ACC112 (cell line): ENCODE measurements around the gene ALCAM.

ENCODE experiments used
- H2AFZ ChIP-seq: fragments of 200-600 bp; sonication (generic); one replicate; pipeline ENCODE4 v1.6.0; 2017; ENCODE audit warnings: antibody characterized with exemption, low read length; ENCODE audit not compliant: unreplicated experiment
- H3K27ac ChIP-seq: fragments of 200-600 bp; sonication (generic); 2 replicates; pipeline ENCODE4 v1.5.1; 2014; ENCODE audit warnings: low read depth, mild to moderate bottlenecking, antibody characterized with exemption, low read length, moderate library complexity
- H3K27me3 ChIP-seq: fragments of 200-600 bp; sonication (generic); 2 replicates; pipeline ENCODE4 v1.6.1; 2014; ENCODE audit warnings: mild to moderate bottlenecking, antibody characterized with exemption, low read length, moderate library complexity, mixed read lengths; ENCODE audit not compliant: insufficient read depth
- H3K36me3 ChIP-seq: fragments of 200-600 bp; sonication (generic); 2 replicates; pipeline ENCODE4 v1.6.1; 2016; ENCODE audit warnings: mild to moderate bottlenecking, antibody characterized with exemption, low read length, moderate library complexity, mixed read lengths; ENCODE audit not compliant: insufficient read depth
- H3K4me1 ChIP-seq: fragments of 200-600 bp; sonication (generic); one replicate; pipeline ENCODE4 v1.6.1; 2016; ENCODE audit warnings: low read length, mixed read lengths; ENCODE audit not compliant: insufficient read depth, unreplicated experiment, control insufficient read depth
- H3K4me3 ChIP-seq: fragments of 200-600 bp; sonication (generic); 2 replicates; pipeline ENCODE4 v1.5.1; 2014; ENCODE audit warnings: mild to moderate bottlenecking, low read depth, low read length
- H3K79me2 ChIP-seq: fragments of 200-600 bp; sonication (generic); one replicate; pipeline ENCODE4 v1.6.0; 2016; ENCODE audit warnings: low read length; ENCODE audit not compliant: control insufficient read depth, unreplicated experiment, insufficient read depth

The ALCAM gene

DNA sequence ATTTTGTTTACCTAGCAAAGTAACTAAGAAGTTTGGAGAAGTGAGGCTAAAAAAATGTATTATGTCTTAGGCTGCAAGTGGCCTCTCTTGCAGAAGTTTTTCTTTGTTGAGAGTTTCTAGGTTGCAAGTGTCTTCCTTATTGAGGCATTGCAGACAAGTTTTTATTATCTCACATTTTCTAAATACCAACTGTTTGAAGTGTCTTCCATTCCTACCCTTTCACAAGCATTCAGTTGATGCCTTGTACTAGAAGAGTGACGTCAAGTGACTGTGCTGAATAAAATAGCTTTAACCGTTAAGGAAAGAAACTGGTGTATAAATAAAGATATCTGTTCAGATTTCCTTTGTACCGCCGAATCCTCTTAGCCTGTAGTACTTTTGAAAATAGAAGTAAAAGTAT, 123.3 kb downstream of the ALCAM start:
- no peak overlapping the region for H2AFZ ChIP-seq
- peaks cover 37% of the 10 kb centered on the region for H3K79me2 ChIP-seq
- H3K27ac ChIP-seq: no peak overlapping the region
- H3K4me1 ChIP-seq: no peaks in the 10 kb centered on the region
- no peaks in the 10 kb centered on the region for H3K27me3 ChIP-seq
- no peak overlapping the region for H3K4me3 ChIP-seq
- H3K36me3 ChIP-seq: peaks cover 25% of the 10 kb centered on the region

DNA sequence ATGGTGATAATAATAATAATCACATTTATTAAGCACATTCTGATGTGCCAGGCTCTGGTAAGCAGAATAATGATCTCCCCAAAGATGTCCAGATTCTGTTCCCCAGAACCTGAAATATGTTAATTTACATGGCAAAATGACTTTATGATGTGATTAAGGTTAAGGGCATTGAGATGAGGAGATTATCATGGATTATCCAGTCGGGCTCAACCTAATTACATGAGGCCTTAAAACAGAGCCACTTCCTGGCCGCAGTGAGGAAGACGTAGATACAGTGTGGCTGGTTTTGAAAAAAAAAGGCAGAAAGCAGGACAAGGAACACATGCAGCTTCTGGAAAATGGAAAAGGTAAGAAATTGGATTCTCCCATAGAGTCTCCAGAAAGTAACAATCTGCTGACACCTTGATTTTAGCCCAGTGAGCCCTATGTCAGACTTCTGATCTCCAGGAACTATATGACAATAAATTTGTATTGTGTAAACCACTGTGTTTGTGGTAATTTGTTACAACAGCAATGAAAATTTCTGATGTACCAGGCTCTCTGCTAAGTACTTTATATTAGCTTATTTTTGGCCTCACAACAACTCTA, 126.7 kb downstream of the ALCAM start:
- H3K4me3 ChIP-seq: no peak overlapping the region
- H3K27ac ChIP-seq: no peak overlapping the region
- no peaks in the 10 kb centered on the region for H3K27me3 ChIP-seq
- peaks cover 31% of the 10 kb centered on the region for H3K79me2 ChIP-seq
- H2AFZ ChIP-seq: no peak overlapping the region
- peaks cover 19% of the 10 kb centered on the region for H3K36me3 ChIP-seq
- H3K4me1 ChIP-seq: no peaks in the 10 kb centered on the region

DNA sequence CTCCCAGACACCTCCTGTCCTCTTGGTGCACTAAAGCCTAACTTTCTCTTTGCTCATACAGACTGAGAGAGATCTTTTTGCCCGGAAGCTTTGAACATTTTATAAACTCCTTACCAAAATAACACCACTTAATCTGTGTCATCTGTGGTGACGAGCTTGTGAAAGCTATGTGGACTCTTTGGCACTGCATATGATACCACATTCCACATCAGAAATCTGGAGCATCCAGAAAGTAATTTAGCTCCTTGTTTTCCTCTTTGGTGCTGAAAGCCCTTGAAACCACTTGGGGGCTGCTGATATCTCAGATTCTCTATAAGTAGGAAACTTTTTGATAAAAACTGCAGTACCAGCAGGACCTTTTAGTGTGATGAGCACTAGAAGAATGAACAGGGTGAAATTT, 128.3 kb downstream of the ALCAM start:
- peaks cover 15% of the 10 kb centered on the region for H3K36me3 ChIP-seq
- H3K27ac ChIP-seq: no peak overlapping the region
- H3K79me2 ChIP-seq: peaks cover 30% of the 10 kb centered on the region
- no peak overlapping the region for H3K4me3 ChIP-seq
- H3K27me3 ChIP-seq: no peaks in the 10 kb centered on the region
- no peak overlapping the region for H2AFZ ChIP-seq
- peaks cover 2% of the 10 kb centered on the region for H3K4me1 ChIP-seq

DNA sequence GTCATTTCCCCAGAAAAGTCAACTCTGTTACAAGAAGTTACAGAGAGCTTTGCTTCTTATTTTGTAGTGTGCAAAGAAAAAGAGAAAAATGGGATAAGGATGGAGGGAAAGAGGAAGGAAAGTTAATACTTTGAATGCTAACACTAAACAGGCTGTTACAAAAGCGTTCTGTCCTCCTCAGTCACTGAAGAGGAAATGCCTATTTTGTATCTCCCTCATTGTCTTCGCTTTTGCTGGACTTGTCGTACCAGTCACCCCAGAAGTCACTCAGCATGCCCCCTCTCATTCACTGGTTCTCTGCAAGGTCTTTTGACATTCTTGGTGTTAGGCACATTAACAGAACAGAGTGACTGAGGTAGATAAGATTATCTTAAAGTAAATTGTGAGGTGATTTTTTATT, 129.6 kb downstream of the ALCAM start:
- H3K4me1 ChIP-seq: peaks cover 13% of the 10 kb centered on the region
- no peaks in the 10 kb centered on the region for H3K27me3 ChIP-seq
- H2AFZ ChIP-seq: no peak overlapping the region
- H3K27ac ChIP-seq: no peak overlapping the region
- peaks cover 2% of the 10 kb centered on the region; the same call in 1 of the 2 replicates for H3K36me3 ChIP-seq
- H3K4me3 ChIP-seq: no peak overlapping the region
- peaks cover 33% of the 10 kb centered on the region for H3K79me2 ChIP-seq

DNA sequence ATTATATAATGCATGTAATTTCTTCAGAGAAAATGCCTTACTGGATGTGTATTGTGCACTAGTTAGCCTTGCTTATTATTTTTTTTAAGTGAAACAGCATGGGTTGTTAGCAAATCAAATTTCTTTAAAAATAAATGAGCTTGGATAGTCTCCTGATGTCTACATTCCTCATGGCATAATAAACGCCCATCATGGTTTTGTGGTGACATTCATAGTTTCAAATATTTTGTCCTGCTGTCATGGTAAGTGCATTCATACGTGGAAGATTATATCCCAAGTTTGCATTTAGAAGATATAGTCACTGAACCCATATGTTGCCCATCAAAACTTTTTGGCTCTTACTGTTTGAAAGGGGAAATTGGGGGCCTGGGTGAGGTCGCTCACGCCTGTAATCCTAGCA, 130.7 kb downstream of the ALCAM start:
- no peaks in the 10 kb centered on the region for H3K27me3 ChIP-seq
- peaks cover 32% of the 10 kb centered on the region for H3K79me2 ChIP-seq
- H3K4me3 ChIP-seq: no peak overlapping the region
- no peak overlapping the region for H3K27ac ChIP-seq
- no peak overlapping the region for H2AFZ ChIP-seq
- peaks cover 13% of the 10 kb centered on the region for H3K4me1 ChIP-seq
- no peaks in the 10 kb centered on the region for H3K36me3 ChIP-seq

DNA sequence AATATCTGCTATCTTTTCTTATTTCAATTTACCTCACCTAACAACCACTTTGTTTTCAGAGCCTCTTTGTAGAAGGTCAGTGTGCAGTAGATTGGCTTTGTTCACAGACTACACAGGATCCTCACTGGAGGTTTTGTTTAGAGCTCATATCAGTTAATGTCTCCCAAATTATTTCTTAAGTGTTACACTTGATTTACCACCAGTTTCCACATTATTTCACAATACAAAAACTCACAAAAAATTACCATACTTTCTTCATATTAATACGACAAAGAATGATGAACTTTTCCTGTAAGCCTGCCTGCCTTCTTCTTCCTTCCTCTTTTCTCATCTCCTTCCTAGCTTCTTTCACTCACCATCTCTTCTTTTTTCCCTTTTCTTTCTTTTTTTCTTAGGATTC, 133.3 kb downstream of the ALCAM start:
- Histone ChIP-seq H3K27ac (no peak overlapping the region), H2AFZ (no peak overlapping the region), H3K4me3 (no peak overlapping the region), H3K79me2 (peaks cover 48% of the 10 kb centered on the region), H3K4me1 (peaks cover 18% of the 10 kb centered on the region), H3K27me3 (no peaks in the 10 kb centered on the region), H3K36me3 (no peaks in the 10 kb centered on the region)

DNA sequence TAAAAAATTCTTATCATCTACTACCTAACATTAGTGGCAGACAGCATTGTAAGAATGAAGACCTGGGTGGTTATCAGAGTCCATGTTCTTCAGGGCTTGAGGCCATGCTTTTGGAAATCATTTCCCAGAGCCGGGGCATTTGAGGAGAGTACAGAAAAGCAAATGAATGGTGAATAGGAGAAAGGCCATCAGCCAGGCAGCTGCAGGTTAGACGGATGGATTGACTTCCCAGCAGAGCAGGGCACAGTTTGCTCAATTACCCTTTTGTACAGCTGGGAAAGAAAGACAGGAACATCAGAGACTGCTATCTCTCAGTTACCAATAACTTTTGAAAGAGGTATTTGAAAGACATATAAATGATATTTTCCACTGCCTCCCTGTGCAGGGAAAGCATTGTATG, 135.6 kb downstream of the ALCAM start:
- peaks cover 62% of the 10 kb centered on the region for H3K79me2 ChIP-seq
- H3K4me1 ChIP-seq: peaks cover 18% of the 10 kb centered on the region
- no peak overlapping the region for H3K4me3 ChIP-seq
- H3K36me3 ChIP-seq: no peaks in the 10 kb centered on the region
- H2AFZ ChIP-seq: no peak overlapping the region
- no peak overlapping the region for H3K27ac ChIP-seq
- no peaks in the 10 kb centered on the region for H3K27me3 ChIP-seq

DNA sequence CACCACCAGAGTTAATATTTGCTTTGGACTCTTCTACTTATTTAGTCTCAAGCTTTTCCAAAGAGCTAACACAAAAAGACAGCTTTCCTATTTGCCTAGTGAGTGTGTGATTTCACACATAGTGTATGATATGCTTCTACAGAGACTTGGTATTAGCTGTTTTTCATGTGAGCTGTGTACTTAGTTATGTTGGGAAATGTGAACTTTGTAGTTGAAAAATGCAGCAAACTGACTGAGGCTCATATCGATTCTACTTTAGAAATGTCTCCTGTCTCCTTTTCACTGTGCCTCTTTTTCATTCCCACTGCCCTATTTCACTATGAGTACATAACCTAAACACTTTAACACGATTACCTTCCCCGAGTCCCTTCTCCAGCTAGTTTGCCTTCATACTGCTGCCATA, 136.5 kb downstream of the ALCAM start:
- H3K36me3 ChIP-seq: no peaks in the 10 kb centered on the region

DNA sequence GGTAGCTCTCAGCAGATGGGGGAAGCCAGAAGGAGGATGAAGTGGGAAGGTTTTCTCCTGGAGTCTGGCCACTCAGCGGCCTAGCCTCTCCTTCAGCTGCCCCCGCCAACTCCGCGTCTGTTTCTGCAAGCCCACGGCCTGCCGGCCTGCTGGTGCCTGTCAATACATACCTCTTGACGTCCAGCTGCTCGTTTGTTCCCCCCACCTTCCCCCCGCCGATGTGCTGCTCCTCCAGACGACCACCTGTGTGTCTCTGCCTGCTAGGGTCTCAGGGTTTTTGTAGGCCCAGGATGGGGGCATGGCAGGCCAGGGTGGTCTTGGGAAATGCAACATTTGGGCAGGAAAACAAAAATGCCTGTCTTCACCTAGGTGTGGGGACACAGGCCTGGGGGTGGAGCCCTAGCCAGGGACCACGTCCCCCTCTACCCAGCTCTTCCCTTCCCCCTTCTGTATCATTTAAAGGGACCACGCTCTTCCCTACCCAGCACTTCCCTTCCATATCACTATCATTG, 137.8 kb downstream of the ALCAM start:
- Histone ChIP-seq H3K4me1 (peaks cover 23% of the 10 kb centered on the region), H3K79me2 (peaks cover 68% of the 10 kb centered on the region), H2AFZ (no peak overlapping the region), H3K36me3 (no peaks in the 10 kb centered on the region), H3K4me3 (no peak overlapping the region), H3K27me3 (no peaks in the 10 kb centered on the region), H3K27ac (no peak overlapping the region)

More for the DNA sequence above, 136.5 kb downstream of the ALCAM start:
- Histone ChIP-seq H3K79me2 (peaks cover 64% of the 10 kb centered on the region), H2AFZ (no peak overlapping the region), H3K4me3 (no peak overlapping the region), H3K27me3 (no peaks in the 10 kb centered on the region), H3K27ac (no peak overlapping the region), H3K4me1 (peaks cover 18% of the 10 kb centered on the region)

DNA sequence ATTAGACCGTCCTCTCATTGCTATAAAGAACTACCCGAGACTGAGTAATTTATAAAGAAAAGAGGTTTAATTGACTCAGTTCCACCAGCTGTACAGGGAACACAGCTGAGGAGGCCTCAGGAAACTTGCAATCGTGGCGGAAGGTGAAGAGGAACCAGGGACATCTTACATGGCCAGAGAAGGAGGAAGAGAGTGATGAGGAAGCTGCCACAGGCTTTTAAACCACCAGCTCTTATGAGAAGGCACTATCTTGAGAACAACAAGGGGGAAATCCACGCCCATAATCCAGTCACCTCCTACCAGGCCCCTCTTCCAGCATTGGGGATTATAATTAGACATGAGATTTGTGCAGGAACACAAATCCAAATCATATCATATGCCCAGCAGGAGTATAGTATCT, 138.5 kb downstream of the ALCAM start:
- peaks cover 24% of the 10 kb centered on the region for H3K4me1 ChIP-seq

DNA sequence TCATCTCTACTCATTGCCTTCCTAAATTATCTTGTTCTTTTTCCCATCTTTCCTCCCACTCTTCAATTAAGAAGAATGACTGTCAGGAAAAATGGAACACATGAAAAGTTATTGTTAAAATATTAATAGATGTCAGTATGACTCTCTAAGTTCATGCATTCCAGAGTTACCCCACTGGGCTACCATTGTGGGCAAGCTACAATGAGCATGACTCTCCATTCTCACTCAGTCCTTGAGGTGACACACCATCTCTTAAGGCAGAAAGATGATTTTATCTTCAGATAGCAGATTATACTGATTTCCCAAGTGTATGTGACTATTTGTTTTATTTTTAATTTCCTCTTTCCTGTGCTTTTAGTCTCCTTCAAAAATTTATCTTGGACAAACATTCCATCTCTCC, 144.3 kb downstream of the ALCAM start:
- no peak overlapping the region for H3K4me3 ChIP-seq
- H3K27me3 ChIP-seq: no peaks in the 10 kb centered on the region
- H2AFZ ChIP-seq: no peak overlapping the region
- H3K79me2 ChIP-seq: peaks cover 80% of the 10 kb centered on the region
- no peaks in the 10 kb centered on the region for H3K36me3 ChIP-seq
- no peak overlapping the region for H3K27ac ChIP-seq
- H3K4me1 ChIP-seq: peaks cover 60% of the 10 kb centered on the region

More for the DNA sequence above, 138.5 kb downstream of the ALCAM start:
- Histone ChIP-seq H3K79me2 (peaks cover 70% of the 10 kb centered on the region), H3K36me3 (no peaks in the 10 kb centered on the region), H3K27me3 (no peaks in the 10 kb centered on the region), H3K27ac (no peak overlapping the region), H3K4me3 (no peak overlapping the region), H2AFZ (no peak overlapping the region)
